Urinary bladder (tissue), 4 donors: Measurements from ENCODE around the gene SIL1. TPM values are rescaled to one million over a fixed set of nuclear protein-coding genes. Genes with fewer than 3 reads are reported as not detected.
"Not testable (repeated sequence)": the region's sequence is repeated elsewhere in the genome, so short reads cannot be mapped to it uniquely, and the experiment has no call there.

Experiments used
- DNase-seq: peaks from one replicate; pipeline ENCODE4 v3.0.0-alpha.2; 2015; ENCODE audit errors: extremely low spot score
- H3K27ac ChIP-seq: one replicate; pipeline ENCODE4 v1.5.1; 2013; ENCODE audit warnings: low read depth, mild to moderate bottlenecking, moderate library complexity
- H3K36me3 ChIP-seq: one replicate; pipeline ENCODE4 v1.6.1; 2013; ENCODE audit warnings: mild to moderate bottlenecking, moderate library complexity; ENCODE audit not compliant: insufficient read depth
- H3K4me1 ChIP-seq: one replicate; pipeline ENCODE4 v1.6.1; 2013; ENCODE audit warnings: mild to moderate bottlenecking, moderate library complexity; ENCODE audit not compliant: insufficient read depth
- H3K4me3 ChIP-seq: one replicate; pipeline ENCODE4 v1.5.1; 2013; ENCODE audit warnings: low read depth, low read length
- WGBS: extraction: QIAGEN DNeasy Blood & Tissue Kit; methylation state at CpG from one replicate; pipeline ENCODE4 v1.1.7; 2013; 5-methylcytosine and 5-hydroxymethylcytosine counted together
- polyA plus RNA-seq: library from polyadenylated mRNA; stranded (reverse); fragments of 200-250 nt; gene quantifications from one replicate; pipeline ENCODE4 v1.2.3, GENCODE V29; 2013
- total RNA-seq: library from RNA; depleted of rRNA; stranded (reverse); fragments of >200 nt; gene quantifications from one replicate; pipeline ENCODE4 v1.2.3, GENCODE V29; 2014
- donor health status: healthy with polysubstance abuse.
- donor health status: healthy.

The SIL1 gene
- total and polyA plus RNA-seq, 2 donors, result 31.5 to 49.8 TPM

- WGBS, result 63% methylated on average over 15 of the region's 15 CpGs
- H3K27ac ChIP-seq, result no peak overlapping the region
- DNase-seq, result no peak
- no peaks in the 10 kb centered on the region for H3K36me3 ChIP-seq
- no peak overlapping the region for H3K4me3 ChIP-seq
- H3K4me1 ChIP-seq, result no peaks in the 10 kb centered on the region
Measured at GRCh38 chr5:139215107-139215975, 17.2 kb upstream of the SIL1 start.

- Histone ChIP-seq H3K4me1 (no peaks in the 10 kb centered on the region), H3K4me3 (no peak overlapping the region), H3K36me3 (no peaks in the 10 kb centered on the region), H3K27ac (no peak overlapping the region)
- 97% methylated on average over 2 of the region's 2 CpGs for WGBS
- DNase-seq, result no peak
Measured at GRCh38 chr5:139214646-139215045, 16.5 kb upstream of the SIL1 start.

GRCh38 chr5:139212906-139213305, 14.7 kb upstream of the SIL1 start:
- Histone ChIP-seq H3K27ac (no peak overlapping the region), H3K36me3 (no peaks in the 10 kb centered on the region), H3K4me3 (no peak overlapping the region), H3K4me1 (no peaks in the 10 kb centered on the region)
- no peak for DNase-seq
- 82% methylated on average over 2 of the region's 2 CpGs for WGBS

DNA sequence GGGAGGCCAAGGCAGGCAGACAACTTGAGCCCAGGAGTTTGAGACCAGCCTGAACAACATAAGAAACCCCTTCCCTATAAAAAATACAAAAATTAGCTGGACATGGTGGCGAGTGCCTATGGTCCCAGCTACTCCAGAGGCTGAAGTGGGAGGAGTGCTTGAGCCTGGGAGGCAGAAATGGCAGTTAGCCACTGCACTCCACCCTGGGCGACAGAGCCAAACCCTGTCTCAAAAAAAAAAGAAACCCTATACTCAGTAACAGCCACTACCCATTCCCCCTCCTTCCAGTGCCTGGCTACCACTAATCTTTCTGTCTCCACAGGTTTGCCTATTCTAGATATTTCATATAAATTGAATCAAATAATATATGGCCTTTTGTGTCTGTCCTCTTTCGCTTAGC, 14.3 kb upstream of the SIL1 start:
- H3K36me3 ChIP-seq, result no peaks in the 10 kb centered on the region
- DNase-seq, result no peak
- no peaks in the 10 kb centered on the region for H3K4me1 ChIP-seq
- H3K4me3 ChIP-seq, result no peak overlapping the region
- WGBS, result 58% methylated on average over 3 of the region's 3 CpGs
- H3K27ac ChIP-seq, result no peak overlapping the region

- no peak for DNase-seq
- Histone ChIP-seq H3K36me3 (no peaks in the 10 kb centered on the region), H3K4me3 (no peak overlapping the region), H3K27ac (no peak overlapping the region), H3K4me1 (no peaks in the 10 kb centered on the region)
- WGBS, result 76% methylated on average over 4 of the region's 4 CpGs
Measured at GRCh38 chr5:139210585-139210984, 12.4 kb upstream of the SIL1 start.

DNA sequence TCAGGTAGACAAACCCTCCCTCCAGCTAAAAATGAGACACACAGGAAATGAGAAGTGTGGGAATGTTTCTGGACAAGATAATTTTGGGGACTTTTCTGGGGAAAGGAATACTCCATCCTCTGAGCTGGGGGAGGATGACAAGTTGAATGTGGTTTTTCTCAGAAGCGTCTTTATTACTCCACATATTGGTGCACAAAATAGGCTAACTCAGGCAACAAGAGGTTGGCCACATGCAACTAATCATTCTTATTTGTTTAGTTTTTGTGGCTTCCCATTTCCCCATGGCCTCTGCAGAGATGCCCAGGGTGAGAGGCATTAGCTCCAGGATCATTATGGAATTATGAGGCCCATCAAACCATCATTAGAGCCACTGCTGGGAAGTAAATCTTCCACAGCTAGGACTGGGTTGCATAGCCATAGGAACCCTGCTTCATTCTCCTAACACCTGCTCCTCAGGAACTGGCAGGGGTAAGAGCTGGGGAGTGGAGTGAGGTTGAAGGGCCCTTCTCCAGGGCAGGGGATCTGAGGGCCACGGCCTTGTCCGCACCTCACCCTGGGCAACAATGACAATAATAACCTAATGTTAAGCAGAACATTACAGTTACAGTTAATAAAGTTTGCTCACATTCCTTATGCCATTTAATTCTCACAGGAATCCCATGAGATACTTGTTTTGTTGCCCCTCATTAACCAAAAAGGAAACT, 9.3 kb upstream of the SIL1 start:
- no peak for DNase-seq
- 95% methylated on average over 3 of the region's 3 CpGs for WGBS
- H3K4me1 ChIP-seq, result no peaks in the 10 kb centered on the region
- H3K27ac ChIP-seq, result no peak overlapping the region
- H3K36me3 ChIP-seq, result no peaks in the 10 kb centered on the region
- no peak overlapping the region for H3K4me3 ChIP-seq

DNA sequence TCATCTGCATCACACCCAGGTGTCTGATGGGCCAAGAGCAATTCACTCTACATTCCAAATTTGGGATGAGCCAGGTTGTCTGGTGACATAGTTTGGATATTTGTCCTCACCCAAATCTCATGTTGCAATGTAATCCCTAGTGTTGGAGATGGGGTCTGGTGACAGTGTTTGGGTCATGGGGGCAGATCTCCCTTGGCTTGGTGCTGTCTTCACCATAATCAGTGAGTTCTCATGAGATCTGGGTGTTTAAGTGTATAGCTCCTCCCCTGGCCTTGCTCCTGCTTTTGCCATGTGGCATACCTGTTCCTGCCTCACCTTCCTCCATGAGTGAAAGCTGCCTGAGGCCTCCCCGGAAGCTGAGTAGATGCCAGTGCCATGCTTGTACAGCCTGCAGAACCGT, 7.4 kb upstream of the SIL1 start:
- Histone ChIP-seq H3K4me1 (no peaks in the 10 kb centered on the region), H3K36me3 (no peaks in the 10 kb centered on the region), H3K4me3 (no peak overlapping the region), H3K27ac (no peak overlapping the region)
- 93% methylated on average over 2 of the region's 2 CpGs for WGBS
- DNase-seq, result no peak

DNA sequence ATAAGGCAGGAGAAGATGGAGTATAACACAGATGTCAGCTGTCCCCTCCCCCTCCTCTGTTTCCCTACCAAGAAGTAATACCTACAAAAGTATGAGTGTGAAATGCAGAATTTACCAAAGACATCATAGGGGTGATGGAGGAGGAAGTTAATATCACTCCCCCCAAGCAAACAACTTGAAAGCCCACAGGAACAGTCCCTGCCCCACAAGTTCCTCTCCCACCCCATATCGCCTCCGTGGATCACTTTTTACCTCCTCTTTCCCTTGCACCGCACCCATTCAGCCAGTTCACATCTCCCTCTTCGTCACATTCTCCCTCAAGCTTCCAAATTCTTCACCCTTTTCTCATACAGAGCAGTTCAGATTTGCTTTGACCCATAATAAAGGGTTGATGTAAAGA, 7.0 kb upstream of the SIL1 start:
- no peak overlapping the region for H3K4me3 ChIP-seq
- no peak overlapping the region for H3K27ac ChIP-seq
- no peaks in the 10 kb centered on the region for H3K36me3 ChIP-seq
- H3K4me1 ChIP-seq, result no peaks in the 10 kb centered on the region
- no peak for DNase-seq
- 85% methylated on average over 4 of the region's 4 CpGs for WGBS

DNA sequence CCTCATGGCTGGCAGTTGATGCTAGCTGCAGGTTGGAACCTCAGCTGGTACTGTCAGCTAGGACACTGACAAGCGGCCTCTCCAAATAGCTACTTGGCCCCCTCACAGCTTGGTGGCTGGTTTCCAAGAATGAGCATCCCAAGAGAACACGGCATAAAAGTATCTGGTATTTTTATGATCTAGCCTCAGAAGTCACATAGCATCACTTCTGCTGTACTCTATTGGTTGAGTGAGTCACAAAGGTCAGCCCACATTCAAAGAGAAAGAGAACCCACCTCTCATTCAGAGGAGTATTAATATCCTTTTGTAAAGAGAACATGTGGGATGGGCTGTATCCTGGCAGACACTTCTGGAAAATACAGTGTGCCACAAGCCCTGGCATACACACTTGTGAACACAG, 6.0 kb upstream of the SIL1 start:
- H3K36me3 ChIP-seq, result no peaks in the 10 kb centered on the region
- no peak overlapping the region for H3K4me3 ChIP-seq
- H3K4me1 ChIP-seq, result no peaks in the 10 kb centered on the region
- H3K27ac ChIP-seq, result no peak overlapping the region
- WGBS, result 36% methylated on average over 2 of the region's 2 CpGs
- no peak for DNase-seq

- 92% methylated on average over 4 of the region's 4 CpGs for WGBS
- H3K27ac ChIP-seq, result no peak overlapping the region
Measured at GRCh38 chr5:139199321-139199720, 1.2 kb upstream of the SIL1 start.

DNA sequence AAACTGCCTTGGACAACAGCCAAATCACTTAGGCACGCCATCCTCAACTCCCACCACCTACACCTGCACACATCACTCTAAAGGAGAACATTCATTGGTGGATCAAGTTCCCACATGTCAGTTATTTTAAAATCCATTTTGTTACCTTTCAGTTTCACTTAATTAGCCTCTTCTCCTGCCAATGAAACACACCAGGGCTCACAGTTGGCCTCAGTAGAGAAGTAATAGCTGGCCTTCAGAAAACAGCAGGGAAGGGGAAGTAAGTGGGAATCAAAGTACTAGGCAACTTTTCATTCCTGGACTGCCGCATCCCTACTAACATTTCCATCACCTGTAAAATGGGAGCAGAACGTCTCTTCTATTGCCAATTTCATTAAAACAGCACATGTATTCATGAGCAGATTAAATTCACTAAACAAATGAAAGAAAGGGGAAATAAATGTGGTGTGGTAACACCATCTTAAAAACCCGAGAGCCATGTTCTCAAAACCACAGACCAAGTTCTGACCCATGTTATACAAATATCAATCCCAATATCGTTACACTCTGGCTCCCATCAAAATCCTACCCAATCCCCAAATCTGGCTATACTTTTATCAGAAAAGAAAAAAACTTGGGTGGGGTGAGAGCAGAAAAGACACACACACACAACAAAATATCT, 1.7 kb downstream of the SIL1 start:
- 87% methylated on average over 5 of the region's 5 CpGs for WGBS
- Histone ChIP-seq H3K27ac (no peak overlapping the region), H3K36me3 (no peaks in the 10 kb centered on the region), H3K4me3 (no peak overlapping the region), H3K4me1 (no peaks in the 10 kb centered on the region)
- DNase-seq, result no peak

More at GRCh38 chr5:139199321-139199720, 1.2 kb upstream of the SIL1 start:
- Histone ChIP-seq H3K4me1 (no peaks in the 10 kb centered on the region), H3K4me3 (no peak overlapping the region), H3K36me3 (no peaks in the 10 kb centered on the region)
- no peak for DNase-seq

DNA sequence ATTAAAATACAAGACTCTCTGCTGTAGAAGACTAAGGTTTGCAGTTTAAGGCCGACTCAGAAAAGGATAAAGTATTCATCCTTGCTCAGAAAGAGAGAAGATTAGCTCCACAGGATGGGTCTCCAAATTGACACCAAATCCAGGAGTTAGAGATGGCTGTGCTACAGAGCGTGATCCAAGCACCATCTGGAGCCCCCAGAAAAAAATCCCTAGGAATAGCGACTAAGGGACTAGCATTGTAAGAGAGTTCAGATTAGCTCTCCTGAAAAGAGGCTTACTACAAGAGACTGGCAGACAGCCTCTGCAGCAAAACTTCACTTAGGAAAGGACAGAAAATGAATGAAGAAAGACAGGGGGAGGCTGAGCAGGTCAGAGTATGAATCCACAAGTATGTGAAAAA, 3.7 kb downstream of the SIL1 start:
- Histone ChIP-seq H3K4me1 (no peaks in the 10 kb centered on the region), H3K27ac (no peak overlapping the region), H3K4me3 (no peak overlapping the region), H3K36me3 (no peaks in the 10 kb centered on the region)
- no peak for DNase-seq
- WGBS, result 87% methylated on average over 3 of the region's 3 CpGs

- H3K4me1 ChIP-seq, result no peaks in the 10 kb centered on the region
- no peak overlapping the region for H3K27ac ChIP-seq
- 40% methylated on average over 1 of the region's 1 CpG for WGBS
- no peaks in the 10 kb centered on the region for H3K36me3 ChIP-seq
- DNase-seq, result no peak
- no peak overlapping the region for H3K4me3 ChIP-seq
Measured at GRCh38 chr5:139193928-139194327, 4.2 kb downstream of the SIL1 start.

GRCh38 chr5:139192906-139193305, 5.3 kb downstream of the SIL1 start:
- not testable (repeated sequence) for H3K27ac ChIP-seq, H3K4me1 ChIP-seq, DNase-seq, H3K4me3 ChIP-seq, H3K36me3 ChIP-seq
- whole genome bisulfite sequencing, result 83% methylated on average over 4 of the region's 4 CpGs
